AG10803 (cell line): ENCODE measurements around the gene TEX54.

Experiments
- DNase-seq: peaks from one replicate; pipeline ENCODE4 v3.0.0; 2010; ENCODE audit warnings: low read depth
- H3K4me3 ChIP-seq: 2 replicates; pipeline ENCODE4 v1.5.1; 2011; ENCODE audit warnings: mild to moderate bottlenecking, low read length, control low read depth
- TF ChIP-seq, protein P1 (sequence below): conservative IDR thresholded peaks from 2 replicates; pipeline ENCODE4 v1.5.1; 2011; ENCODE audit warnings: mild to moderate bottlenecking, low read length, control low read depth, inconsistent platforms

The TEX54 gene

DNA sequence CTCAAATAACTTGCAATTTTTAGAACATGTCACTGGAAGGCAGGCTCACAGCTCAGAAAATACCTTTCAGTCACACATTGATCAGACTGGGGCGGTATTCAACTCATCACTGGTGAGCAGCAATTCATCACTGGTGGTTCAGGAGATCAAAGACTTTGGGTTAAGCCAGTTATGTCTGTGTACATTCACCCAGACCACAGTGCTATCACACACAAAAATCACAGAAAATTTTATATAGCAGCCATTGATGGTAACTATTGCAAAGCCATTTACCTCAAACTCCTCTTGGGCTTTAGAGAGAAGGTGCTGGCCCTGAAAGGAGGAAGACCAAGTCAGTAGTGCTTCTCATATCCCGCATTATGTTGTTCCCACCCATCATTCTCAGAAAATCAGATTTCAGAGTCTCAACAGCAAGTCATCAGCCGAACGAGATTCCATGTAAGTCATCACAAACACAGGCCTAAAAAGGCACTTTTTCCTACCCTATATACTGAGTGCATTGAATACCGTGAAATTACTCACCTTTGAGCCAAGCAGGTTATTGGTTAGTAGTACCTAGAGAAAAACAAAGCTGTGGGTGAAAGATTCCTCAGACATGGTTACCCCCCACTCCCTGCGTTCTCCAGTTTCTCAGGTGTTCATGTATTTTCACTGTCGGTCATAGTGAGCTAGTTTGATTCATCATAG is 20.8 kb upstream of the TEX54 start:
- H3K4me3 ChIP-seq: peak overlapping the region; percentile 93
- TF ChIP-seq, protein P1, sequence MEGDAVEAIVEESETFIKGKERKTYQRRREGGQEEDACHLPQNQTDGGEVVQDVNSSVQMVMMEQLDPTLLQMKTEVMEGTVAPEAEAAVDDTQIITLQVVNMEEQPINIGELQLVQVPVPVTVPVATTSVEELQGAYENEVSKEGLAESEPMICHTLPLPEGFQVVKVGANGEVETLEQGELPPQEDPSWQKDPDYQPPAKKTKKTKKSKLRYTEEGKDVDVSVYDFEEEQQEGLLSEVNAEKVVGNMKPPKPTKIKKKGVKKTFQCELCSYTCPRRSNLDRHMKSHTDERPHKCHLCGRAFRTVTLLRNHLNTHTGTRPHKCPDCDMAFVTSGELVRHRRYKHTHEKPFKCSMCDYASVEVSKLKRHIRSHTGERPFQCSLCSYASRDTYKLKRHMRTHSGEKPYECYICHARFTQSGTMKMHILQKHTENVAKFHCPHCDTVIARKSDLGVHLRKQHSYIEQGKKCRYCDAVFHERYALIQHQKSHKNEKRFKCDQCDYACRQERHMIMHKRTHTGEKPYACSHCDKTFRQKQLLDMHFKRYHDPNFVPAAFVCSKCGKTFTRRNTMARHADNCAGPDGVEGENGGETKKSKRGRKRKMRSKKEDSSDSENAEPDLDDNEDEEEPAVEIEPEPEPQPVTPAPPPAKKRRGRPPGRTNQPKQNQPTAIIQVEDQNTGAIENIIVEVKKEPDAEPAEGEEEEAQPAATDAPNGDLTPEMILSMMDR: no peak
- no peak for DNase-seq

- TF ChIP-seq, protein P1: no peak
- DNase-seq: no peak
- no peak overlapping the region for H3K4me3 ChIP-seq
These were observed 20.0 kb upstream of the TEX54 start for GRCh38 chr11:62852523-62853188.

GRCh38 chr11:62851807-62852522 is 19.3 kb upstream of the TEX54 start:
- no peak for DNase-seq
- H3K4me3 ChIP-seq: no peak overlapping the region
- TF ChIP-seq, protein P1: no peak

DNA sequence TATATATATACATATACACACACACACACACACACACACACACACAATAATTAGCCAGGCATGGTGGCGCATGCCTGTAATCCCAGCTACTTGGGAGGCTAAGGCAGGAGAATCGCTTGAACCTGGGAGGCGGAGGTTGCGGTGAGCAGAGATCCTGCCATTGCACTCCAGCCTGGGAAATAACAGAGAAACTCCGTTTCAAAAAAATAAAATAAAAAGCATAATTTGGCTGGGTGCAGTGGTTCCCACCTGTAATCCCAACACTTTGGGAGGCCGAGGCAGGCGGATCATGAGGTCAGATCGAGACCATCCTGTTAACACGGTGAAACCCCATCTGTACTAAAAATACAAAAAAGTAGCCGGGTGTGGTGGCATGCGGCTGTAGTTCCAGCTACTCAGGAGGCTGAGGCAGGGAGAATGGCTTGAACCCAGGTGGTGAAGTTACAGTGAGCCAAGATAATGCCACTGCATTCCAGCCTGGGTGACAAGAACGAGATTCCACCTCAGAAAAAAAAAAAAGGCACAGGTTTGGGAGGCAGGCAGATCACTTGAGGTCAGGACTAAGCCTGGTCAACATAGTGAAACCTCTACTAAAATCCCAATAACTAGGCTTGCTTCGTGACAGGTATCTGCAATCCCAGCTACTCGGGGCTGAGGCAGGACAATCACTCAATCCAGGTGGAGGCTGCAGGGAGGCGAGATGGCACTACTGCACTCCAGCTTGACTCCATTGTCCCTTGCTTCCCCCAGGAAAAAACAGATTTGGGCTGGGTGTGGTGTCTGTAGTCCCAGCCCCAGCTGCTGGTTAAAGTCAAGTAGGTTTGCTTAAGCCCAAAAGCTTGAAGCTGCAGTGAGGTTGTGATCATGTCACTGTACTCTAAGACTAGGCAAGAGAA is 18.5 kb upstream of the TEX54 start:
- DNase-seq: no peak
- H3K4me3 ChIP-seq: no peak overlapping the region
- TF ChIP-seq, protein P1: no peak

- no peak overlapping the region for H3K4me3 ChIP-seq
- no peak for DNase-seq
- TF ChIP-seq, protein P1: no peak
These were observed 15.2 kb upstream of the TEX54 start for GRCh38 chr11:62847767-62848314.

GRCh38 chr11:62846177-62846576 is 13.5 kb upstream of the TEX54 start:
- TF ChIP-seq, protein P1: no peak
- DNase-seq: no peak
- no peak overlapping the region for H3K4me3 ChIP-seq
